Epidermal melanocyte (primary cell): Measurements from ENCODE around the gene NT5DC2.

Source experiments
- DNase-seq: peaks from one replicate; pipeline ENCODE4 v3.0.0; 2011; ENCODE audit warnings: low spot score; ENCODE audit not compliant: insufficient read length

Gene NT5DC2

DNA sequence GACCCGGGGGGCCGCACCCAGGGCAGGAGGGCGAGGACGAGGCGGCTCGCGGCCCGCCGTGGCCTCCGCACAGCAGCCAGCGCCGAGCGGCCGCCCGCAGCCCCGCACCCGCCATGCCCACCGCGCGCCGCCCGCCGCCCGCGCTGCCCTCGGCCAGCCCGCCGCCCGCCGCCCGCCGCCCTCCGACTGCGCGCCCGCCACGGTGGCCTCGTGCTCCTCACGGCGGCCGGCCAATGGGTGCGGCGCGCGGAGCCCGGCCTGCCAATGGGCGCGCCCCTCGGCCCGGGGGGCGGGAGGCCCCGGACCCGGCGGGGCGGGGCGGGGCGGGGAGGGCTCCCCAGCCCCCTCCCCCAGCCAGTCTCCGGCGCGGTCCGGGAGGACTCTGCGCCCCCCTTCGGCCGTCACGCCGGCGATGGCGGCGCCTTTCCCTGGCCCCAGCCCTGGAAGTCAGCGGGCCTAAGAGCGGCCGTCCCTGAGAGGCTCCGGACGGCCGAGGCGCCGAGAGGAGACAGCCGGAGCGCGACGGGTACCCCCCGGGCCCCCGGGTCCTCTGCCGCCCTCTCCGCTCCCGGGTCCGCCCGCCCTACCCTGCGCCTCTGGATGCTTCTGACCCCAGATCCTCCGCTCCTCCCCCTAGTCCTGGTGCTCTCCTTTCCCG is at the start of gene NT5DC2:
NT5DC2 (minus strand) TSS at position 235 of the 658 bp plus-strand sequence; CDS start at position 115, 120 bp downstream.
- DNase-seq = peak; percentile 87

DNA sequence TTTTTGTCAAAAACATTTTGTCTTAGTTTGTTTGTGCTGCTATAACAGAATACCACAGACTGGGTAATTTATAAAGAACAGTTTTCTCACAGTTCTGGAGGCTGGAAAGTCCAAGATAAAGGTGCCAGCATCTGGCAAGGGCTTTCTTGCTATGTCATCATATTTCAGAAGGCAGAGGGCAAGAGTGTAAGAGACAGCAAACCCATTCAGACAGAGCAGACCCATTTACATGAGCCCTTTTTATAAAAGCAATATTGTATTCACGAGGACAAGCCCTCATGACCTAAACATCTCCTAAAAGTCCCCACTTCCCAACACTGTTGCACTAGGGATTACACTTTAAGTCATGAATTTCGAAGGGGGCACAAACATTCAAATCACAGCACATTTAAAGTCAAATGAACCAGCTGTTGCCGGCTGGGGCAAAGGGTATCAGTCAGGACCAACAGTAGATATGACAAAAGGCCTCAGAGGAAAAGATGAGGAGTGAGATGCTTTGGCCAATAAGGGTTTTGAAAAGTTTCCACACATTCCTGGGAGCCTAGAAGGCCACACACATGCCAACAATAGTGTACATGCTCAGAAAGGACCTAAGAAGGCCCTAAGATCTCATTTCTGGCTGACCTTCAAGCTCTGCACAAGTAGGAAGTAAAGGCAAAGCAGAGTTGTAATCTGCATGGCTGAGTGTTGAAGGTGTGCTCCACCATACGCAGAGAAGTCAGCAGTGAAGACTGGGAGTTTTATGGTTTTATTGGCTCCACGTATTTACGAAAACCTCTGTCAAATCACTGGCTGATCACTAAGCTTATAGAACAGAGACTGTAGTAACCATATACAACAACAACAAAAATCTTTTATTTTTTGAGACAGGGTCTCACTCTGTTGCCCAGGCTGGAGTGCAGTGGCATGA is 40.7 kb upstream of the NT5DC2 start:
- no peak for DNase-seq

DNA sequence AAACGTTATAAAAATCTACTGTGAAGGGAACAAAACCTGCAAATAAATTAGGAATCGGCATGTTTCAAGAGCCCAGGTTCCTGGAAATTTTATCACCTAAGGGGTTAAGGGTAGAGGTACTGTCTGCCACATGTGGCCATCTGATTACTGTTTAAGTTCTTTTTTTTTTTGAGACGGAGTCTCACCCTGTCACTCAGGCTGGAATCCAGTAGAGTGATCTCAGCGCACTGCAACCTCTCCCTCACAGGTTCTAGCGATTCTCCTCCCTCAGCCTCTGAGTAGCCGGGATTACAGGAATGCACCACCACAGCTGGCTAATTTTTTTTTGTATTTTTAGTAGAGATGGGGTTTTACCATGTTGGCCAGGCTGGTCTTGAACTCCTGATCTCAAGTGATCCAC is 38.6 kb upstream of the NT5DC2 start:
- no peak for DNase-seq

DNA sequence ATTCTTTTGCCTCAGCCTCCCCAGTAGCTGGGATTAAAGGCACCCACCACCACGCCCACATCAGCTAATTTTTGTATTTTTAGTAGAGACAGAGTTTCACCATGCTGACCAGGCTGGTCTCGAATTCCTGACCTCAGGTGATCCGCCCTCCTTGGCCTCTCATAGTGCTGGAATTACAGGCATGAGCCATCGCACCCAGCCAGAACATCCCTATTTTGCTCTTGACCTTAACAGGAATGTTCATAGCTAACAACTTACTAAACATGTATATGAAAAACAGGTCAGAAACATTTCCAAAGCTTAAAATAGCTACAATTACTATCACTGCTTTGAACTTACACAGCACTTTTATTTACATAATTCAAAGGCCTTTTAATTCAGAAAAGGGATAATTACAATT is 36.4 kb upstream of the NT5DC2 start:
- DNase-seq = no peak

DNA sequence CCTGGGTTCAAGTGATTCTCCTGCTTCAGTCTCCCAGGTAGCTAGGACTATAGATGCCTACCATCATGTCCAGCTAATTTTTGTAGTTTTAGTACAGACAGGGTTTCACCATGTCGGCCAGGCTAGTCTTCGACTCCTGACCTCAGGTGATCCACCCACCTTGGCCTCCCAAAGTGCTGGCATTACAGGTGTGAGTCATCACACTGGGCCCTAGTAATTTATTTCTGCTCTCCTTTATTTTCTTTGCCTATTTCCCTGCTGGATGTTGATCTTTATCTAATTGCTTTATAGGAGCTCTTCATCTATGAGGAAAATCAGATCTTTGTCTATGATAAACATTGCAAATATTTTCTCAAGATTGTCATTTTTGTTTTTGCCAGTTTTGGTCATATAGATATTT is 34.4 kb upstream of the NT5DC2 start:
- no peak for DNase-seq

DNA sequence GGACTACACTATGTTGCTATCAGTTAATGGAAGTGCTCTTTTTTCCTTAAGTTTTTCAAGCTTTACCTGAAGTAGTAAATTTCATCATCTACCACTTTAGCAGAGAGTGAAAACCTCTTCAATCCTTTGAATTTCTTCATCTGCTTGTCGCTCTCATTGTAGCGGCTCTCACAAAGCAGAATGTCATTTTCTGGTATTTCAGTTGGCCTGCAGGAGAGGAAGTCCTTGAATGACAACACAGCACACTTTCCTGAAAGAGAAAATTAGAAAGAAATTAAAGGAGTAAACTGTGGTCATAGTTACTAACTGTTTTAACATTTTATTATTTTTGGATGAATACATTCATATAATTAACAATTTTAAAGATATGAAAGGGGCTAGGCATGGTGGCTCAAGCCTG is 30.3 kb upstream of the NT5DC2 start:
- no peak for DNase-seq

DNA sequence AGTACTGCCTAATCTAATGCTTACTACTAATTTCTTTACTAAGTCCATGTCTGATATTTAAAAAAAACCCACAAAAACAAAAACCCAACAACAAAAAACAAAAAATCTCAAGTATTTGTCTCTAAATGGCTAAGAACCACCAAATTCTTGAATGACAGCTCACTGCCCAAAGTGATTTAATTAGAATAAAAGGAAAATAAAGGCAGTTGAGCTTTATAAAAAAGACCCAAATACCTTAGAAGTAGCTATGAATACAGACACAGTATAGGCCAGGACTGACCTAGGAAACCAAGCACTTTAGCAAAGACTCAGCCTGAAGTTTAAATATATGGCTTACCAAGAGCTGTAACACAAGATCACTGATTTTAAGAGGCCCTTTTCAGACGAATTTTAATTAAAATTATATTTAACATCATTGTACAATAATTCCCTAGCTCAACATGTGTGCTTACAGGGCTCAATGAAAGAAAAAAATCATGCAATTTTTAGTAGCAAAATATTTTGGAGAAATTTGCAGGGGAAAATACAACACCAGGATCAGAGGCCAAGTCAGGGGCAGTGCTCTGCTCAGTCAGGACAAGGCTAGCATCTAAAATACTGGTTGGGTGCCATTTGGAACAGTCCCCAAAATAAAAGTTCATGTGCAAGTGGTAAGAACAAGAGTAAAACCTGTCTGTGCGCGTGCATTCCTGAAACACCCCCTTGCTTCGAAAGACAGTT is 27.5 kb upstream of the NT5DC2 start:
- DNase-seq = no peak

DNA sequence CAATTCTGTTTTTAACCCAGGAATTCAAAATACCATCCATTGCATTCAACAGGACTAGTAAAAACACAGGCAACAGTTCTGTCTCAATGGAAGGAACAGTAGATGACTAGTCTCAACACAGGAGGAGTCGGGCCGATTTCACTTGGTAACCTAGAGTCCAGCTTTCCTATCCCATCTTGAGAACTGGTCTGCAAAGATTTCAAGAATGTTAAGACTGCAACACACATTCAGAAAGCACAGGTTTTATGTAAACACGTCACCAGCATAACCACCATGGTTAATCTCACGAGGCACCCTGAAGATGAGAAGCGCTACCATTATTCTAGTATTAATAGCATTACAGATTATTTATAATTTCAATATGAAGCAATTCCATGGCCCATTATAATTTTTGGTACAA is 24.8 kb upstream of the NT5DC2 start:
- DNase-seq = no peak

DNA sequence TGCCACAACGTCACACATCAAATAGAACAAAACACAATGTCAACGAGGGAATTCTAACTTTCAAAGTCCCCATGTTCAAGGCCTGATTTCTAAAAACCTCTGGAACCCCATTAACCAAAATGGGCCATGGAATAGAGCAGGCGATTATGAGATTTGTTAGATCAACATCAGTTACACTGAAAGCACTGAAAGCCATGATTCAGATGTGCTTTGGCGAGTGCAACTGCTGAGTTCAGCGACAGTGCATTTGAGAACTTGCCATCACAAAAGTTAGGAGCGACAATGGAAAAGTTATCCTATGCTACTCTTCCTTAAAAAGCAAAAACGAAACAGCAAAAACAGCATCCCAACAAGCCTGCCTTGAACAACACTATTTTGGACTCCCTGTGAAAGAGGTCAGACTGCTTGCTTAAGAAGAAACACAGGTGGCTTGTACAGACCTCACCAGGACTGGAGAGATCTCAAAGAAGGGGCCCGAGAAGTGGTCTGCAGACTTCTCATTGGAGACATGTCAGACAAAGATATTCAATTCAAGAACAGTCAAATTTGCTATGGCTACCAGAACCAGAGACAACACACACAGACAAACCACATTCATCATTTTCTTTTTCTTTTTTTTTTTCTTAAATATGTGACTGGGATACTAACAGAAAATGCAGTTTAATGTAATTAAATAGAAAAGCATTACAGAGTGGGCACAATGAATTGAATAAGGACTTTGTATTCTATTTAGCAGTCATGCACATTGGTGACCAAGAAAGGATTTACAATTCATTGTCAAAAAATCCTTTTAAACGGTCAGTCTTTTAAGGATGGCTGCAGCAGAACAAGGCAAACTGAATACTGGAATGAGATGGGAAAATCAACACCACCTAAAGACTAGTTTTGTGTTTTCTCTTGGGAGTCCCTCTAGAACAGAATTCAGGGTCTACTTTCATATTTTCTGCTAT is 23.6 kb upstream of the NT5DC2 start:
- no peak for DNase-seq

DNA sequence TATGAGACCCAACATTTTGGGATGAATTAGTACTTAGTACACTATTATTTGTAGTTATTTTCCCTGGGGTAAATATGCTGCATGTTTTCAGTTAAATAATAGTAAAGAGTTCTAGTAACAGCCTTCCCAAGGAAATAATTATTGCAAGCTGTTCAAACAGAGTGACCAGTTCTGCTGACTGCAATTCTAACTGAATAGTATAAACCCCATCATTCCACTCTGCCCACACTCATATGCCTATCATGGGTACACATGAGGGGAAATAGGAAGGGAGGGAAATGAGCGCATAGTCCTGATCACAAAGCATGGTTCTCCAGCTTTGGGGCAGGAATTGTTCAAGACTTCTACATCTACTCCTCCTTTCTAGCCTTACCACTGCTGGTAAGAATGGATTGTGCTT is 21.4 kb upstream of the NT5DC2 start:
- DNase-seq = no peak

DNA sequence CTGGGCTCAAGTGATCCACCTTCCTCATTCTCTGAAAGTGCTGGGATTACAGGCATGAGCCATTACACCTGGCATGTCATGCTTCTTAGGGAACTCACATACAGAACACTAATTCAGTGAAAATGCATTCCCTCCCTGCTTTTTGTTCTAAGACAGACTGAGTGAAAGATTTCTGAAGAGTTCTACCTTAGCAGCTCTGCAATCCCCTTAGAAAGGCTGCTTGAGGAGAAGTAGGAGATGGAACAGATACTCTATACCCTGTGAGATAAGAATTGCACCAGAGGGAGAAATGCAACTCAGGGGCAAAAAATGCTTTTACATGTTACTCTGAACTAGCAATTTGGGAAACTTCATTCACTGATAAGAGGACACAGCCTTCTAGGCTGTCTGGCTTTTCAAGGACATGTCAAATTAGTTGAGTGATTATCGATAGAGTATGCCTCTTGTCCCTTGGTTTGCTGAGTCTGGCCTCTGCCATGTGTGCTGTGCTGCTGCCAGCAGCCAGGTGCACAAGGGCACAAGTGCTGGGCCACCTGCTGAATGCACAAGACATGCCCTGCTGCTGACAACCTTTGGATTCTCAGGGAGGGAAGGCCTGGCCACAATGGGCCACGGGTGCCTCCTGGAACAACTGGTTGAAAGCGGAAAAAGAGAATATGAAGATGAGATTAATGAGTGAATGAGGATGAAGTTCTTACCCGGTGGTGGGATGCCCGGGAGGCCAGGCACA is 20.5 kb upstream of the NT5DC2 start:
- no peak for DNase-seq

DNA sequence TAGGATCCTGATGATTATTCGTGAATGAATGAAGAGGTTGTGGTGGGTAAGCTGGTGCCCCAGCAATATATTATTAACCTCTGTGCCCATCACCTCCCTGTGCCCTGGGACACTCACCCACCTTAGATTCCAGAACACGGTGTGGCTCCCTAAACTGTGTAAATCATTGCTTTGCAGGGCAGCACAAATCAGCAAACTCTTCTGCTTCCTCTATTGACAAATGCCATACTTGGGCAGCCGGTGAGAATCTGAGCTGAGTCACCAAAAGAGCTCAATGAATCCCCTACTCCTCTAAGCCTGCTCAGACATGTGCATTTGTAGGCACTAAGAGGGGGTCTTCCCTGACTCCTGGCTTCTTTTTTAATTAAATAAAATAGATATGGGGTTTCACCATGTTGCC is 18.4 kb upstream of the NT5DC2 start:
- DNase-seq = no peak

DNA sequence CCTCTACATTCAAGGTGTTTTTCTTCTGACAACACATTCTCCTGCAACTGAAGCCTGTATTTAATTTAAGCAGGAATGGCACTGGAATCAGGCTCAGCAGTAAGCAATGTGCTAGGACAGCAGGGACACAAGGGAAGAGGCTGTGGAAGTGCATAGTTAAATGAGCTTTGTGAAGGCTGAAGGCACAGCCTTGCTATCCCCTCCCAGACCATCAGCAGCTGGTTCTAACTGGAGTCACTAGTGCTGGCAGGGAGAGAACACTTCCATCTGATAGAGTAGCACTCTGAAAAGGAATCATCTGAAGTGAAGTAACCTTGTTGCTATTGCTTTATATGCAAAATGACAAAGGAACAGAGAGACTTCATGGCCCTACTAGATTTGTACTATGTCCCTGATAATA is 17.5 kb upstream of the NT5DC2 start:
- no peak for DNase-seq

DNA sequence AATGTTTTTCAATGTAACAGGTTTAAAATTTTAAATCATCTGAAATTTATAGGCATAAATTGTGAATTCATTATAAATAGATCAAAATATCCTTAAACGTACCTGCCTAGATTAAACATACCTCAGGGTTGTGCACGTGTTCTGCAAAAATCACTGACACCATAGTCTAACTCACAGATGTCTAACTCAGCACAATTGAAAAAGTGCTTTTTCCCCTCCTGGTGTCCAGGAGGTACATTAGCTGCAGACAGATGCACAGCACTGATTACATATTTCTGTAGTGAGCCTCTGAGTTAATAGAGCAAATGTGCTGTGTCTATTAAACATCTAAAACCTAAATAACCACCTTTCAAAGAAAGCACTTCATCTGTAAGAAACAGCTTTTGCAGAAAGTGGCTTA is 13.5 kb upstream of the NT5DC2 start:
- no peak for DNase-seq

DNA sequence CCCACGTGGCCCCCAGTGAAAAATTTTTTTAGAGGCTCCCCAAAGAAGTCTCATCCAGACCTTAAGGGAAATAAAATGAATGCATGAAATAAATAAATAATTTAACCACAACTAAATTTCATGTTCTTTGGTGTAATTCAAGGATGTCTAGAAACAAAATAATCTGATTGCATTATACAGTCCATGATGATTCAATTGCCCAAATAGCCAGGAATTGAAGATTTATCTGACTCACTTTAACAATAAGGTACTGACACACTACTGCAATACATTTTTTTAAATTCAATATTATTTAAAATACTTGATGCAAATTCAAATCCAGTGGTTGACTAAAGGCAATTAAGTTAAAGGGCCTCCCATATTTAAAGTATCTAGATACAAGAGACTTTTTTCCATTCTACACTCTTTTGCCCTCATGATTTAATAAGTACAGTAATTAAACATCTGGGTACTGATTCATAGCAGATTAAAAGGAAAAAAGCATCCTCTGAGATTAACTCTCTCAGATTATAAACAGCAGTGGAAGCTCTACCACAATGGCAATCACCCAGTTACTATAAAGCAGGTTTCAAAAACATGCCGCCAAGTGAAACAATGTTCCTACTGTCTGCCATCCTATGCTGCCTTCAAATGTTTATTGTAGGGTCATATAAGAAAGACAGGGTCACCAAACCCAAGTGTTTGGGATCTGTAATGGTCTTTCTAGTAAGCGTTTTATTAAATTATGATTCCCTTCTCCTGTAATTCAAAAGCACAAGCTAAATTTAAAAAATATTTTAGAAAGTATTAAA is 12.6 kb upstream of the NT5DC2 start:
- DNase-seq = no peak

DNA sequence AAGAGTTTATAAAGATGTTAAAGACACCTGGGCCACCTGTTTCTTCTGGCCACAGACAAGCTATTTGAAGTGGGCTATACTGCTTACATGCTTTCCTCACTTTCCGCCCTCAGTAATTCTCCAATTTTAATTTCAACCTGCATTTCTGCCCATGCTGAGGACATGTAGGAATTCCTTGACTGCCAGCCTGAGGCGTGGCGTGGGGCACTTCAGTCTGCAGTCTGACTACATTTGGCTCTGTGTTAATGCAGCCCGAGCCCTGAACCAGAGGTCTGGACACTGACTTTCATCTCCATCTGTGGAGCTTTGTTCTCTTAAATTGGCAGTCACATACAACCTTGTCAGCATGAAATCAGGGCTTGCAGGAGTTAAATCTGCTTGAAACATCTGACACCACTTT is 11.3 kb upstream of the NT5DC2 start:
- DNase-seq = no peak

DNA sequence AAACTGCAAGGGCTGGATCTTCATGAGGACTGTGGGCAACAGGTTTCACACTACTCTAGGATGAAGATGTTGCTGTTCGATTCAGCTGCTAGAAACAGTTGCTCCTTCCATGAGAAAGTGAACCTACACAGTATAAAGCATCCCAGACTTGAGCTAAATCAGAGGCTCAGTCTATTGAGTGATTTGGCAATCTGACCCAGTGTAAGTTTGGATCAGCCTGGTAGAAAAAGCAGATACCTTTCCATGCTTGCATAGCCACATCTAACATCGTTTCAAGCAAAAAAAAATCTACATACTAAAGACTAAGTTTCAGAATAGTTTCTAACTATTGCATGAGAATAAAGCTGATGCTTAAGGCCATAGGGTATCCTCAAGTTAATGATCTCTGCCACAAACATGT is 7.4 kb upstream of the NT5DC2 start:
- DNase-seq = no peak

DNA sequence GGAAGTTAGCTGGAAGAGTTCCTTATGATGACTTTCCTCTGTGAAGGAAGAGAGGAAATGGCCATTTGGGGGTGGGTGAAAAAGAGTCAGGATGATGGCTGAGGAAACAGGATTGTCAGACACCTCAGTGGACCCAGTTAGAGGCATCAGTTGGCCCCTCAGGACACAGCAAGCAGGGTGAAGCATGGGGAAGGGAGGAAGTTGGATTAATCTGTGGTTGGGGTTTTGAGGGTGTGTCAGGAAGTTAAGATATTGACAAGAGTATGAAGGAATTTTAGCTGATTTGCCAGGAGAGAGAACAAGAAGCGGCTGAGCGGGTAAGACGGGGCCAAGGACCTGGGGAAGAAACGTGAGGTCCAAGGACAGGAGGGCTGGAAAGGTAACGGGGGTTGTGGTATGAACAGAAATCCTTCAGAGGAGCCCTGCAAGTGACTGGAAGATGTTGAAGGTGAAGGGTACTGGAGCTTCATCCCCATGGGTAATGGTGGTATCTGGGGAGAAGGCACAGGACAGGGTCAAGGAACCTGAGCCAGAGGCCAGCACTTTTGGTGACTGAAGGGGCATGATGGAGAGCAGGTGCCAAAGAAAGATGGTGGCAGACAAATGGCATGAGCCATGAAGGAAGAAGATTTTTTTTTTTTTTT is 5.5 kb upstream of the NT5DC2 start:
- no peak for DNase-seq
